ENCODE measurements around the gene EID3.

The EID3 gene

DNA sequence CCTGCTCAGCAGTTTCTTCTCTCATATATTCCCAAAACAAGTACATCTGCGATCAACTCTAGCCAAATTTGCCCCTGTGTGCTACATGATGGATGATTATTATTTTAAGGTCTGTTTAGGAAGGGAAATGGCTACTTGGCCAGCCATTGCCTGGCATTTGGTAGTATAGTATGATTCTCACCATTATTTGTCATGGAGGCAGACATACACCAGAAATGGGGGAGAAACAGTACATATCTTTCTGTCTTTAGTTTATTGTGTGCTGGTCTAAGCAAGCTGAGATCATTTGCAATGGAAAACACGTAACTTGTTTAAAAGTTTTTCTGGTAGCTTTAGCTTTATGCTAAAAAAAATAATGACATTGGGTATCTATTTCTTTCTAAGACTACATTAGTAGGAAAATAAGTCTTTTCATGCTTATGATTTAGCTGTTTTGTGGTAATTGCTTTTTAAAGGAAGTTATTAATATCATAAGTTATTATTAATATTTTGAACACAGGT, 45.5 kb downstream of the EID3 start:
- TF ChIP-seq CREB1 (IDR thresholded peaks at IDR 0.05; ENCODE audit: low read depth) (no peak), ZBTB7A (IDR thresholded peaks at IDR 0.05; ENCODE audit: low read depth) (no peak), RAD21 (IDR thresholded peaks at IDR 0.05; ENCODE audit: low read depth) (no peak), CEBPB (IDR thresholded peaks at IDR 0.05) (no peak), NFIC (IDR thresholded peaks at IDR 0.05) (no peak), TEAD4 (IDR thresholded peaks at IDR 0.05) (no peak), EP300 (IDR thresholded peaks at IDR 0.05; ENCODE audit: borderline replicate concordance) (no peak), TAF1 (IDR thresholded peaks at IDR 0.05; ENCODE audit: low read depth) (no peak), FOXM1 (IDR thresholded peaks at IDR 0.05; ENCODE audit: borderline replicate concordance, low read depth) (no peak)
- TF ChIP-seq, protein P1, sequence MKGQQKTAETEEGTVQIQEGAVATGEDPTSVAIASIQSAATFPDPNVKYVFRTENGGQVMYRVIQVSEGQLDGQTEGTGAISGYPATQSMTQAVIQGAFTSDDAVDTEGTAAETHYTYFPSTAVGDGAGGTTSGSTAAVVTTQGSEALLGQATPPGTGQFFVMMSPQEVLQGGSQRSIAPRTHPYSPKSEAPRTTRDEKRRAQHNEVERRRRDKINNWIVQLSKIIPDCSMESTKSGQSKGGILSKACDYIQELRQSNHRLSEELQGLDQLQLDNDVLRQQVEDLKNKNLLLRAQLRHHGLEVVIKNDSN (IDR thresholded peaks at IDR 0.05), result no peak
- TF ChIP-seq, protein P2, sequence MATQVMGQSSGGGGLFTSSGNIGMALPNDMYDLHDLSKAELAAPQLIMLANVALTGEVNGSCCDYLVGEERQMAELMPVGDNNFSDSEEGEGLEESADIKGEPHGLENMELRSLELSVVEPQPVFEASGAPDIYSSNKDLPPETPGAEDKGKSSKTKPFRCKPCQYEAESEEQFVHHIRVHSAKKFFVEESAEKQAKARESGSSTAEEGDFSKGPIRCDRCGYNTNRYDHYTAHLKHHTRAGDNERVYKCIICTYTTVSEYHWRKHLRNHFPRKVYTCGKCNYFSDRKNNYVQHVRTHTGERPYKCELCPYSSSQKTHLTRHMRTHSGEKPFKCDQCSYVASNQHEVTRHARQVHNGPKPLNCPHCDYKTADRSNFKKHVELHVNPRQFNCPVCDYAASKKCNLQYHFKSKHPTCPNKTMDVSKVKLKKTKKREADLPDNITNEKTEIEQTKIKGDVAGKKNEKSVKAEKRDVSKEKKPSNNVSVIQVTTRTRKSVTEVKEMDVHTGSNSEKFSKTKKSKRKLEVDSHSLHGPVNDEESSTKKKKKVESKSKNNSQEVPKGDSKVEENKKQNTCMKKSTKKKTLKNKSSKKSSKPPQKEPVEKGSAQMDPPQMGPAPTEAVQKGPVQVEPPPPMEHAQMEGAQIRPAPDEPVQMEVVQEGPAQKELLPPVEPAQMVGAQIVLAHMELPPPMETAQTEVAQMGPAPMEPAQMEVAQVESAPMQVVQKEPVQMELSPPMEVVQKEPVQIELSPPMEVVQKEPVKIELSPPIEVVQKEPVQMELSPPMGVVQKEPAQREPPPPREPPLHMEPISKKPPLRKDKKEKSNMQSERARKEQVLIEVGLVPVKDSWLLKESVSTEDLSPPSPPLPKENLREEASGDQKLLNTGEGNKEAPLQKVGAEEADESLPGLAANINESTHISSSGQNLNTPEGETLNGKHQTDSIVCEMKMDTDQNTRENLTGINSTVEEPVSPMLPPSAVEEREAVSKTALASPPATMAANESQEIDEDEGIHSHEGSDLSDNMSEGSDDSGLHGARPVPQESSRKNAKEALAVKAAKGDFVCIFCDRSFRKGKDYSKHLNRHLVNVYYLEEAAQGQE (IDR thresholded peaks at IDR 0.05; ENCODE audit: low read depth), result no peak

DNA sequence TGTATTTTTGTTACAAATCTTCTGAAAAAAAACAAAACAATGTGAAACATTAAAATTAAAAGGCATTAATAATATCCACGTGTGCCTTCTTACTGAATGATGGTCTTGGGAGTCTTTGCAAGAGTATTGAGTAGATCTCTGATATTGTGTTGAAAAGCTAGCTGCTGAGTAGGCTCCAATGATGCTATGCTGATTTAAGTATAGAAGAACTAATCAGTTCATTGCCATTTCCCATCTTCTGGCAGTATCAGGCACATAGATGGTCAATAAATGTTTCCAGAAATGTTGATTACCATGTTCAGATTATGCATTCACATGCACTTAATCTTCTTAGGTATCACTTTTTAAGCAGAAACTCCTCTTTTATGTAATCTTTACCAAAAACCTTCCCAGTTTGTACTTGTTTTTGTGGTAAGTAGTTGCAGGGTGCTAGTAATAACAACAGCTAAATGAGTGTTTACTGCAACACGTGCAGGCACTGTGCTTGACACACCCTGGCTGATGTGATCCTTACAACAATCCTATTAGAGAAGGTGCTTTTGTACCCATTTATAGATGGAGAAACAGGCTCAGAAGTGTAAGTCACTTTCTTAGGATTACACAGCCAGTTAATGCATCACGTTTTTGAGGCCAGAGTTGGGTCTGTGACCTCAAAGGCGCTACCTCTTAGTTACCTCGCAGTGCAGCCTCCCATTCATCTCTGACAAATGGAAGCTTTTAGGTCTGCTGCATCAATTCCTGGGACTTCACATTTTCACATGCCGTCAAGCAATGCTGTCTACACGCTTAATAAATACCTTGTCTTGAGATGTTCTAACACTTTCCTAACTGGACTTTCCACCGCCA, 46.9 kb downstream of the EID3 start:
- TF ChIP-seq YY1 (IDR thresholded peaks at IDR 0.05; ENCODE audit: low read depth), result no peak
- no peak for TF ChIP-seq EP300 (IDR thresholded peaks at IDR 0.05; ENCODE audit: borderline replicate concordance)

DNA sequence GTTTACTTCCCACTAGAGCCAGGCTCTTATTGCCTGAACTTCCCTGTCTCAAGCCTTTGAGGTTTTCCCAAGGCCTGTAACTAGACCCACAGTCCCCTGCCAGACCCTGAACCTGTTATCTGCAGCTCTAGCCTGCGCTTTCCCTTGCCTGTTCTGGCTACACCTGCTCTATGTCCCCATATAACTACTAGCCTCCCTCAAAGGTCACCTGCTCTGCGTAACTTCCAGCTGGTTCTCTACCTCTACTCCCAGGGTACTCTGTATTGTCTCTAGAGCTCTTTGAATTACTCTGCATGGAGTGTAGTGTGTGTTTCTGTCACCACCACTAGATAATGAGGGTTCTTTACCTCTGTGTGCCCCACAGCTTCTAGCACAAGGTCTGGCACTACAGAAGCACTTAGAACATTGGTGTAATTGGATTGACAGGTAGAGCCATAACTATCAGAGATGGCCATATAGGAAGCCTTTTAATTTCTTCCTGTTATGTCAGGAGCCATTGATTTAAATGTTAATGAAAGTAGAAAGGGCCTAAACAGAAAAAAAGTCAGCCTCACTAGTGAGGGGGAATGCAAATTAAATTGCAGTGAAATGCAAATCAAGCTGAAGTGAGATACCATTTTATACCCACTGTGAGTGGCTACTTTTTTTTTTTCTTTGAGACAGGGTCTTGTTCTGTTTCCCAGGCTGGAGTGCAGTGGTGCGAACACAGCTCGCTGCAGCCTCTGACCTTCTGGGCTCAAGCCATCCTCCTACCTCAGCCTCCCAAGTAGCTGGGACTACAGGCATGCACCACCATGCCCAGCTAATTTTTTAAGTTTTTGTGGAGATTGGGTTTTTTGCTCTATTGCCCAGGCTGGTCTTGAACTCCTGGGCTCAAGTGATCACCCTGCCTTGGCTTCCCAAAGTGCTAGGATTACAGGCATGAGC, 47.8 kb downstream of the EID3 start:
- TF ChIP-seq CREB1 (IDR thresholded peaks at IDR 0.05; ENCODE audit: low read depth), result no peak
- no peak for TF ChIP-seq FOXM1 (IDR thresholded peaks at IDR 0.05; ENCODE audit: borderline replicate concordance, low read depth)
- TF ChIP-seq EP300 (IDR thresholded peaks at IDR 0.05; ENCODE audit: borderline replicate concordance), result no peak
- no peak for TF ChIP-seq TEAD4 (IDR thresholded peaks at IDR 0.05)
- TF ChIP-seq TAF1 (IDR thresholded peaks at IDR 0.05; ENCODE audit: low read depth), result no peak
- TF ChIP-seq NFIC (IDR thresholded peaks at IDR 0.05), result no peak
- TF ChIP-seq CEBPB (IDR thresholded peaks at IDR 0.05), result no peak
- no peak for TF ChIP-seq RAD21 (IDR thresholded peaks at IDR 0.05; ENCODE audit: low read depth)
- no peak for TF ChIP-seq EGR1 (IDR thresholded peaks at IDR 0.05)
- TF ChIP-seq, protein P2 (IDR thresholded peaks at IDR 0.05; ENCODE audit: low read depth), result no peak
- TF ChIP-seq, protein P1 (IDR thresholded peaks at IDR 0.05), result no peak
- TF ChIP-seq, protein P3, sequence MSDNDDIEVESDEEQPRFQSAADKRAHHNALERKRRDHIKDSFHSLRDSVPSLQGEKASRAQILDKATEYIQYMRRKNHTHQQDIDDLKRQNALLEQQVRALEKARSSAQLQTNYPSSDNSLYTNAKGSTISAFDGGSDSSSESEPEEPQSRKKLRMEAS (IDR thresholded peaks at IDR 0.05), result no peak
- TF ChIP-seq TCF12 (IDR thresholded peaks at IDR 0.05; ENCODE audit: low read depth), result no peak
- TF ChIP-seq ZBTB7A (IDR thresholded peaks at IDR 0.05; ENCODE audit: low read depth), result no peak
- no peak for TF ChIP-seq YY1 (IDR thresholded peaks at IDR 0.05; ENCODE audit: low read depth)

DNA sequence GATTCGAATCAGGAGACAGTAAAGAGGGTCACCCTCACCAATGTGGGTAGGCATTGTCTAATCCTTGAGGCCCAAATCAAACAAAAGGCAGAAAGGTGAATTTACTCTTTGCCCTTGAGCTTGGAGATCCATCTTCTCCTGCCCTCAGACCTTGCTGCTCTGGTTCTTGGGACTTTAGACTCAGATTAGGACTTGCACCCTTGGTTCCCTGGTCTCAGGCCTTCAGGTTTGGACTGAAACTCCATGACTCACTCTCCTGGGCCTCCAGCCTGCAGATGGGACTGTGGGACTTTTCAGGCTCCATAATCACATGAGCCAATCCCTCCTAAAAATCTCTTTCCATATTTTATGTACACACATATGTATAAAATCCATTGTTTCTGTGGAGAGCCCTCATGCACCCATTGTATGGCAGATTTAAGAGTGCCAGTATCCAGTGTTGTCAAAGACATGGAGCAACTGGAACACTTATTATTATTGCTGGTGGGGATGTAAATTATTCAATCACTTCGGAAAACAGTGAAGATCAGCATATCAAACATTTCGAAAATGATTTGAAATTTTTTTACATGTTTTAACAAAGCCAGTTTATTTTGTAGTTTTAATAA, 48.7 kb downstream of the EID3 start:
- TF ChIP-seq, protein P2 (IDR thresholded peaks at IDR 0.05; ENCODE audit: low read depth), result no peak
- no peak for TF ChIP-seq CREB1 (IDR thresholded peaks at IDR 0.05; ENCODE audit: low read depth)
- no peak for TF ChIP-seq ZBTB7A (IDR thresholded peaks at IDR 0.05; ENCODE audit: low read depth)
- no peak for TF ChIP-seq CEBPB (IDR thresholded peaks at IDR 0.05)

Data from Ishikawa (cell line).